Activated T-cell treated with anti-CD3 and anti-CD28 coated beads for 4 hours (primary cell): ENCODE measurements around the gene SPTBN4.
"Not testable (repeated sequence)": the region's sequence is repeated elsewhere in the genome, so short reads cannot be mapped to it uniquely, and the experiment has no call there.

Source experiments
- DNase-seq: peaks from one replicate; pipeline ENCODE4 v3.0.0-alpha.2; 2020

Gene SPTBN4

GRCh38 chr19:40442328-40443130 is 24.3 kb upstream of the SPTBN4 start:
- DNase-seq: no peak

- peak; percentile 97 for DNase-seq
Observed at GRCh38 chr19:40443131-40443999, 23.4 kb upstream of the SPTBN4 start.

- peak; percentile 95 for DNase-seq
Observed at GRCh38 chr19:40444000-40444824, 22.6 kb upstream of the SPTBN4 start, which contains the start of gene SERTAD3. TSS of gene SERTAD3 (minus strand) at chr19:40444335. CDS start at chr19:40442080, 2,255 bp downstream.

GRCh38 chr19:40444825-40445312 is 21.9 kb upstream of the SPTBN4 start:
- no peak for DNase-seq

GRCh38 chr19:40445780-40446262 is 21.0 kb upstream of the SPTBN4 start:
- DNase-seq: no peak

GRCh38 chr19:40446263-40446784 is 20.5 kb upstream of the SPTBN4 start:
- DNase-seq: no peak

- no peak for DNase-seq
Observed at GRCh38 chr19:40449506-40449905, 17.3 kb upstream of the SPTBN4 start.

- no peak for DNase-seq
Observed at GRCh38 chr19:40450664-40451063, 16.1 kb upstream of the SPTBN4 start.

- no peak for DNase-seq
Observed at GRCh38 chr19:40452016-40452415, 14.8 kb upstream of the SPTBN4 start.

- no peak for DNase-seq
Observed at GRCh38 chr19:40453151-40453735, 13.6 kb upstream of the SPTBN4 start.

- not testable (repeated sequence) for DNase-seq
Observed at GRCh38 chr19:40453943-40454342, 12.9 kb upstream of the SPTBN4 start.

- no peak for DNase-seq
Observed at GRCh38 chr19:40457048-40457447, 9.8 kb upstream of the SPTBN4 start.

- no peak for DNase-seq
Observed at GRCh38 chr19:40457953-40458596, 8.7 kb upstream of the SPTBN4 start.

- no peak for DNase-seq
Observed at GRCh38 chr19:40458597-40458974, 8.2 kb upstream of the SPTBN4 start.

GRCh38 chr19:40460185-40460584 is 6.6 kb upstream of the SPTBN4 start:
- no peak for DNase-seq

GRCh38 chr19:40461669-40462221 is 5.1 kb upstream of the SPTBN4 start:
- DNase-seq: no peak

- not testable (repeated sequence) for DNase-seq
Observed at GRCh38 chr19:40463587-40464037, 3.2 kb upstream of the SPTBN4 start.

- peak; percentile 77 for DNase-seq
Observed at GRCh38 chr19:40464059-40465024, 2.5 kb upstream of the SPTBN4 start.

GRCh38 chr19:40465025-40465556 is 1.7 kb upstream of the SPTBN4 start:
- DNase-seq: no peak
